Suprapubic skin (tissue), 4 donors: ENCODE data around the gene B3GNT3.

Experiments used
- EP300 ChIP-seq: sonication (generic); formaldehyde crosslinking; IDR thresholded peaks from one replicate; pipeline ENCODE4 v1.6.1; 2017; ENCODE audit warnings: antibody characterized with exemption
- POLR2A ChIP-seq, 2 donors: fragments of 450-650 bp; IDR thresholded peaks; one replicate each; pipeline ENCODE4 v1.6.1; 2017; ENCODE audit warnings: antibody characterized with exemption in 2 of 2, mild to moderate bottlenecking in 2 of 2, moderate library complexity in 2 of 2
- POLR2AphosphoS5 ChIP-seq, 3 donors: sonication (generic); formaldehyde crosslinking; IDR thresholded peaks; one replicate each; pipeline ENCODE4 v1.6.1; 2017; ENCODE audit warnings: antibody characterized with exemption in 3 of 3
- TF ChIP-seq, protein P1 (sequence below), 2 donors: fragments of 200-600 bp in 1 of 2; fragments of 450-650 bp in 1 of 2; sonication (generic) in 1 of 2; IDR thresholded peaks; one replicate each; pipeline ENCODE4 v1.5.1; 2016 to 2019; ENCODE audit warnings: antibody characterized with exemption in 2 of 2, mild to moderate bottlenecking in 1 of 2, moderate library complexity in 1 of 2

DNA sequence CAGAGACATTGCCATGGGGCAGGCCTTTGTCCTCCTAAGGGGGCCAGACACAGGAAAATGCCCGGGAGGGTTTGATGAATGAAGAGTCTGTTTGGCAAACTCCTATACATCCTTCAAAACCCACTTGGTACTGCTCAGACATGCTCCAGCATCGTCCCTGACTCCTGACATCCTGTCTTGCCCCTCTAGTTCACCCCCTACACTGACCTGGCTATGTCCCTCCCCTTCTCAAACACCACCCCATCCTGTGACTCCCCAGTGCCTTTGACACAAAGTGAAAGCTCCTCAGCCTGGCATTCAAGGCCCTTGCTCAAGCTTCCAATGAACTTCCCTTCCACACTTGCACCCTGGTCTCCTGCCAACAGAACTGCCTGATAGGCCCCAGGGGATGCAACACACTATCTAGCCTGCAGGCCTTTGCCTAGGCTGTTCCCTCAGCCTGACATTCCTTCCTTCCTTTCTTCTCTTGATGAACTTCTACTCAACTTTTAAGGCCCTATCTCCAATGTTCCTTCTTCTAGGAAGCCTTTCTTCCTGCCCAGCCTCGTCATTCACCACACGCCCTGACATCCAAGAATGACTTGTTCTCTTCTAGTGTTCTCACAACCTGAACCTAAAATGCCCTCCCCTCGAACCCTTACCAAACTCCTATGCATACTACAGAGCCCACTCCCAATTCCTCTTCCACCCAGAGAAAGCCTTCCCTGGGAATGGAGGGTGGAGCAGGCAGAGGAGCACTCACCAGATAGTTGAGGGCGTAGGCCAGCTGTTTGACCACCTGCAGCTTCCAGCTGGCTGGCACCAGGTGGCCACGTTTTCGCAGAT lies 40.5 kb downstream of the B3GNT3 start:
- TF ChIP-seq, protein P1, sequence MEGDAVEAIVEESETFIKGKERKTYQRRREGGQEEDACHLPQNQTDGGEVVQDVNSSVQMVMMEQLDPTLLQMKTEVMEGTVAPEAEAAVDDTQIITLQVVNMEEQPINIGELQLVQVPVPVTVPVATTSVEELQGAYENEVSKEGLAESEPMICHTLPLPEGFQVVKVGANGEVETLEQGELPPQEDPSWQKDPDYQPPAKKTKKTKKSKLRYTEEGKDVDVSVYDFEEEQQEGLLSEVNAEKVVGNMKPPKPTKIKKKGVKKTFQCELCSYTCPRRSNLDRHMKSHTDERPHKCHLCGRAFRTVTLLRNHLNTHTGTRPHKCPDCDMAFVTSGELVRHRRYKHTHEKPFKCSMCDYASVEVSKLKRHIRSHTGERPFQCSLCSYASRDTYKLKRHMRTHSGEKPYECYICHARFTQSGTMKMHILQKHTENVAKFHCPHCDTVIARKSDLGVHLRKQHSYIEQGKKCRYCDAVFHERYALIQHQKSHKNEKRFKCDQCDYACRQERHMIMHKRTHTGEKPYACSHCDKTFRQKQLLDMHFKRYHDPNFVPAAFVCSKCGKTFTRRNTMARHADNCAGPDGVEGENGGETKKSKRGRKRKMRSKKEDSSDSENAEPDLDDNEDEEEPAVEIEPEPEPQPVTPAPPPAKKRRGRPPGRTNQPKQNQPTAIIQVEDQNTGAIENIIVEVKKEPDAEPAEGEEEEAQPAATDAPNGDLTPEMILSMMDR (IDR thresholded peaks at IDR 0.05), result no peak
- no peak for TF ChIP-seq EP300
- TF ChIP-seq POLR2A (IDR thresholded peaks at IDR 0.05), result no peak
- TF ChIP-seq POLR2AphosphoS5 (IDR thresholded peaks at IDR 0.05), result no peak
